ENCODE results near the gene FAM24A.
A peak's percentile ranks its signal among the peaks of the same experiment; 100 is the strongest.
"Not testable (repeated sequence)": the region's sequence is repeated elsewhere in the genome, so short reads cannot be mapped to it uniquely, and the experiment has no call there.

FAM24A gene

GRCh38 chr10:122910310-122910709 is at the start of gene FAM24A:
TSS of gene FAM24A (plus strand) at chr10:122910610. CDS start at chr10:122911635, 1,025 bp downstream.
- DNase-seq, result no peak

GRCh38 chr10:122861711-122862161 is 48.7 kb upstream of the FAM24A start:
- peak; percentile 79 for DNase-seq

GRCh38 chr10:122863216-122864193 is 46.9 kb upstream of the FAM24A start:
- DNase-seq, result no peak

- no peak for DNase-seq
Measured at GRCh38 chr10:122864194-122864592, 46.2 kb upstream of the FAM24A start.

- peak; percentile 61 for DNase-seq
Measured at GRCh38 chr10:122864901-122865300, 45.5 kb upstream of the FAM24A start.

GRCh38 chr10:122866757-122867482 is 43.5 kb upstream of the FAM24A start:
- DNase-seq, result not testable (repeated sequence)

GRCh38 chr10:122868768-122869167 is 41.6 kb upstream of the FAM24A start:
- DNase-seq, result not testable (repeated sequence)

GRCh38 chr10:122871947-122872346 is 38.5 kb upstream of the FAM24A start:
- DNase-seq, result not testable (repeated sequence)

- DNase-seq, result no peak
Measured at GRCh38 chr10:122875843-122876466, 34.5 kb upstream of the FAM24A start.

GRCh38 chr10:122876467-122876855 is 33.9 kb upstream of the FAM24A start:
- no peak for DNase-seq

- DNase-seq, result peak; percentile 16
Measured at GRCh38 chr10:122877264-122877663, 33.1 kb upstream of the FAM24A start.

- peak; percentile 23 for DNase-seq
Measured at GRCh38 chr10:122878799-122879338, 31.5 kb upstream of the FAM24A start.

GRCh38 chr10:122879339-122880273 is 30.8 kb upstream of the FAM24A start, which contains the start of gene FAM24B:
TSS of gene FAM24B (minus strand) at chr10:122879581. CDS start at chr10:122850515, 29,066 bp downstream.
- peak; percentile 99 for DNase-seq

GRCh38 chr10:122882766-122883165 is 27.6 kb upstream of the FAM24A start:
- no peak for DNase-seq

- DNase-seq, result no peak
Measured at GRCh38 chr10:122884166-122884565, 26.2 kb upstream of the FAM24A start.

GRCh38 chr10:122894261-122894944 is 16.0 kb upstream of the FAM24A start:
- no peak for DNase-seq

GRCh38 chr10:122903861-122904260 is 6.5 kb upstream of the FAM24A start:
- not testable (repeated sequence) for DNase-seq

- DNase-seq, result peak; percentile 35
Measured at GRCh38 chr10:122911889-122912484, 1.6 kb downstream of the FAM24A start.

GRCh38 chr10:122915700-122916099 is 5.3 kb downstream of the FAM24A start:
- DNase-seq, result no peak

- no peak for DNase-seq
Measured at GRCh38 chr10:122930140-122930539, 19.7 kb downstream of the FAM24A start.
